ENCODE results near the gene TUBD1.
A peak's percentile ranks its signal among the peaks of the same experiment; 100 is the strongest.
"Not testable (repeated sequence)": the region's sequence is repeated elsewhere in the genome, so short reads cannot be mapped to it uniquely, and the experiment has no call there.

Gene TUBD1

DNA sequence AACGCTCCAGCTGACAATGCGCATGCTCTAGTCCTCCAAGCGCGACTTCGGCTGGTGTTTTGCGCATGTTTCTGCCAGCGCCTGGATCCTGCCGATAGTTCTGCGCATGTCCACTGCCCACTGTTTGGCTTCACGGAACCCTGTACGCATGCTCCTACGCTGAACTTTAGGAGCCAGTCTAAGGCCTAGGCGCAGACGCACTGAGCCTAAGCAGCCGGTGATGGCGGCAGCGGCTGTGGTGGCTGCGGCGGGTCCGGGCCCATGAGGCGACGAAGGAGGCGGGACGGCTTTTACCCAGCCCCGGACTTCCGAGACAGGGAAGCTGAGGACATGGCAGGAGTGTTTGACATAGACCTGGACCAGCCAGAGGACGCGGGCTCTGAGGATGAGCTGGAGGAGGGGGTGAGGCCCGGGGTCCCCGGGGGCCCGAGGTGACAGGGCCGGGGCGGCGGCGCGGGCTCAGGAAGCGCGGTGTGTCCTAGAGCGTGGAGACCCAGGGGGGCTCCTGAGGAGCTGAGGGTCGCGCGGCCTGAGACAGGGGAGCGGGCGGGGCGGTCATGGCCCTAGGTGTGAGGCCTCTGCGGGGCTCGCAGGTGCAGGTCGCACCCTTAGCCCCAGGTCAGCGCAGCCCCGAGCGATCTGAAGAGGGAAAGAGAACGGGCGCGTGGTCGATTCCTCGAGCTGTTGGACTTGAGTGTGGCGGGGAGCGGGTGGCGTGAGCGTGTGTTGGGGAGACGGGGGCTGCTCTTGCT, at the start of gene TUBD1, which contains the start of gene RPS6KB1:
Gene TUBD1, minus strand, starts transcription at position 20 of the 752 bp plus-strand sequence. CDS start 1,941 bp downstream, outside the sequence.
Gene RPS6KB1, plus strand, starts transcription at position 198 of the 752 bp plus-strand sequence. Its CDS starts 64 bp downstream, at position 262.
- peak; percentile 98 for DNase-seq (ENCODE audit: low spot score)
- Histone ChIP-seq H3K4me3 (peak within 1 kb of the TSS; percentile 88), H3K27ac (peak within 1 kb of the TSS; percentile 89 to 90)
- no peak for TF ChIP-seq CTCF (IDR thresholded peaks at IDR 0.05)

DNA sequence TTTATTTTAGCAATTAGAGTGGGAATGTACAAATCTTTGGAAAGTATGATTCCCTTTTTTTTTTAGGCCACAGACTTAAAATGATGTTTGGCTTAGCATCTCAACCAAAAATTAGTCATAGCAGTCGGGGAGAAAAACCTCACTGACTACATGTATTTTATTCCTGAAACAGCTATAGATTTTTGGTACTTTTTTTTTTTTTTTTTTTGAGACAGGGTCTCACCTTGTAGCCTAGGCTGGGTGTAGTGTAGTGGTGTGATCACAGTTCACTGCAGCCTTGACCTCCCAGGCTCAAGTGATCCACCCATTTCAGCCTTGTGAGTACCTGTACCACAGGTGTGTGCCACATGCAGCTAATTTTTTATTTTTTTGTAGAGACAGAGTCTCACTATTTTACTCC, 48.4 kb upstream of the TUBD1 start:
- Histone ChIP-seq H3K4me3 (no peak overlapping the region), H3K27ac (no peak overlapping the region)
- DNase-seq (ENCODE audit: low spot score), result no peak
- TF ChIP-seq CTCF (IDR thresholded peaks at IDR 0.05), result no peak

DNA sequence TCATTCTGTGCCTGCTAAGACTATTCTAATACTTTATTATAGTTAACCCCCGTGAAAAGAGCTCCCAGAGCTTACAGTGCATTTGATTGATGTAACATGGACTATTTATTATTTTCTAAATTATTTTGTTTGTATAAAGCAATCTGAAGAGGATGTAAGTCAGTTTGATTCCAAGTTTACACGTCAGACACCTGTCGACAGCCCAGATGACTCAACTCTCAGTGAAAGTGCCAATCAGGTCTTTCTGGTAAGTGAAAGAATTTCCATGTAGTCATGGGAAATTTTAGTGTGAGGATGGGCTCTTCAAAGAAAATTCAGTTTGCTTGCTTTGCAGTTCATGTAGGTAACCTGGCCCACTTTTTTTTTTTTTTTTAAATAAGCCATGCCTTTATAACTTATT, 48.0 kb upstream of the TUBD1 start:
- not testable (repeated sequence) for H3K4me3 ChIP-seq; H3K27ac ChIP-seq; DNase-seq (ENCODE audit: low spot score)

GRCh38 chr17:59933317-59933716, 40.6 kb upstream of the TUBD1 start:
- H3K27ac ChIP-seq; H3K4me3 ChIP-seq; DNase-seq (ENCODE audit: low spot score): not testable (repeated sequence)

GRCh38 chr17:59930768-59931167, 38.0 kb upstream of the TUBD1 start:
- not testable (repeated sequence) for H3K4me3 ChIP-seq; H3K27ac ChIP-seq; DNase-seq (ENCODE audit: low spot score)

DNA sequence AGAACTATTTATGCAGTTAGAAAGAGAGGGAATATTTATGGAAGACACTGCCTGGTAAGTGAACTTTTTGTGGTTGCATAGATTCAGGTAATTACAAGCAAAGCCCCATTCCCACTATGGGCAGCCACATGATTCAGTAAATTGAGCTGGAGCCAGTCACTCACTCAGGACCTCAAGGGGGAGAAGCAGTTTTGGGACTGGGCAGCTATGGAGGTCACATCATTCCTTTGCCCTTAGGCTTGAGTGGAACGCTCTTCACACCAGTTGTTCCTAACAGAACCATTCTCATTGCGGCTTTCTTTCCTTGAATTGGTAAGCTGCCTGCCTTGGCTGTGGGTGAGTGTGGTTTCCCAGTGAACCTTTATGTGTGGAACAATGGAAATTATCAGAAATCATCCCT, 37.4 kb upstream of the TUBD1 start:
- H3K4me3 ChIP-seq; DNase-seq (ENCODE audit: low spot score); H3K27ac ChIP-seq: not testable (repeated sequence)

- H3K4me3 ChIP-seq; DNase-seq (ENCODE audit: low spot score); H3K27ac ChIP-seq: not testable (repeated sequence)
Measured at GRCh38 chr17:59920637-59921036, 27.9 kb upstream of the TUBD1 start.

- Histone ChIP-seq H3K27ac (no peak overlapping the region), H3K4me3 (no peak overlapping the region)
- no peak for TF ChIP-seq CTCF (IDR thresholded peaks at IDR 0.05)
- DNase-seq (ENCODE audit: low spot score), result no peak
Measured at GRCh38 chr17:59916446-59916845, 23.7 kb upstream of the TUBD1 start.

GRCh38 chr17:59914274-59914854, 21.6 kb upstream of the TUBD1 start:
- H3K27ac ChIP-seq, result no peak overlapping the region
- DNase-seq (ENCODE audit: low spot score), result no peak
- no peak overlapping the region for H3K4me3 ChIP-seq
- TF ChIP-seq CTCF (IDR thresholded peaks at IDR 0.05), result peak; percentile 34
